GM12878 (cell line): ENCODE data around the gene TRUB2. TPM values are rescaled to one million over a fixed set of nuclear protein-coding genes. Genes with fewer than 3 reads are reported as not detected.

Experiments
- ATAC-seq: fragments of 200-7000 bp; cut with Tn5 transposase; 3 replicates; pipeline ENCODE4 v1.9.1; 2020; ENCODE audit warnings: mild to moderate bottlenecking, moderate library complexity
- BruUV-seq: library from RNA; stranded (reverse); fragments of 400-500 nt; replicated peaks from 2 replicates; lab custom pipeline; 2021; lab: Mats Ljungman, UMichigan
- CTCF ChIA-PET: fragments of 300-600 bp; sonication (Branson Sonifier 250); formaldehyde crosslinking; extraction: SDS; loops from one replicate; lab custom pipeline; 2021; ENCODE audit warnings: inconsistent platforms; lab: Yijun Ruan, JAX
- POLR2A ChIA-PET: fragments of 350-600 bp; formaldehyde crosslinking; extraction: SDS; loops from one replicate; lab custom pipeline; 2021; ENCODE audit warnings: inconsistent platforms; lab: Charles Lee
- RAD21 ChIA-PET: fragments of 300-600 bp; sonication (Branson Sonifier 250); formaldehyde crosslinking; loops from one replicate; lab custom pipeline; 2023; ENCODE audit warnings: antibody characterized with exemption; ENCODE audit not compliant: unreplicated experiment; lab: Charles Lee
- SMC1A ChIA-PET: fragments of 300-600 bp; sonication (Branson Sonifier 250); formaldehyde crosslinking; loops from one replicate; lab custom pipeline; 2023; ENCODE audit not compliant: unreplicated experiment, uncharacterized antibody; lab: Charles Lee
- DNase-seq: peaks from one replicate; pipeline ENCODE4 v3.0.0-alpha.2; 2011; ENCODE audit warnings: low read depth, low spot score
- FAIRE-seq: peaks from 3 replicates; lab custom pipeline; 2011; peaks lifted over from hg19 to GRCh38; lab: Jason Lieb, UNC
- H2AFZ ChIP-seq: 2 replicates; pipeline ENCODE4 v1.6.0; 2011; ENCODE audit warnings: low read depth, low read length, control low read depth; ENCODE audit not compliant: control insufficient read depth
- H3K27ac ChIP-seq: 2 replicates; pipeline ENCODE4 v1.5.1; 2011; ENCODE audit warnings: control low read depth; ENCODE audit not compliant: control insufficient read depth, insufficient read depth
- H3K27me3 ChIP-seq, 2 experiments: replicated peaks in 1 of 2; 2 replicates each; pipeline versions ENCODE4 v1.6.0 to v1.6.1; 2011; ENCODE audit warnings: low read length in 1 of 2; ENCODE audit not compliant: control insufficient read depth in 2 of 2, insufficient read depth in 2 of 2
- H3K36me3 ChIP-seq, 2 experiments: 2 replicates each; pipeline ENCODE4 v1.5.1; 2011; ENCODE audit warnings: low read length in 1 of 2; ENCODE audit not compliant: control insufficient read depth in 2 of 2, insufficient read depth in 2 of 2
- H3K4me1 ChIP-seq: 2 replicates; pipeline ENCODE4 v1.6.1; 2011; ENCODE audit warnings: mild to moderate bottlenecking, low read length, moderate library complexity, mixed read lengths; ENCODE audit not compliant: control insufficient read depth, insufficient read depth
- H3K4me2 ChIP-seq: 2 replicates; pipeline ENCODE4 v1.6.0; 2011; ENCODE audit warnings: control low read depth; ENCODE audit not compliant: control insufficient read depth, insufficient read depth
- H3K4me3 ChIP-seq: fragments of 200-600 bp; sonication (generic); 2 replicates; pipeline ENCODE4 v1.5.1; 2016
- H3K79me2 ChIP-seq: 2 replicates; pipeline ENCODE4 v1.6.0; 2011; ENCODE audit warnings: low read length; ENCODE audit not compliant: control insufficient read depth, insufficient read depth
- H3K9ac ChIP-seq: 2 replicates; pipeline ENCODE4 v1.8.0; 2011; ENCODE audit warnings: low read length, control low read depth, mixed read lengths; ENCODE audit not compliant: control insufficient read depth, insufficient read depth
- H3K9me3 ChIP-seq: replicated peaks from 3 replicates; pipeline ENCODE4 v1.5.1; 2011; ENCODE audit warnings: mild to moderate bottlenecking, low read length; ENCODE audit not compliant: control insufficient read depth, insufficient read depth
- H4K20me1 ChIP-seq: 2 replicates; pipeline ENCODE4 v1.6.0; 2011; ENCODE audit not compliant: control insufficient read depth, insufficient read depth
- BRCA1 ChIP-seq: IDR thresholded peaks from 2 replicates; pipeline ENCODE4 v1.6.1; 2011; ENCODE audit warnings: low read depth, low read length, improper control_type of control experiment
- CBFB ChIP-seq: IDR thresholded peaks from 2 replicates; pipeline ENCODE4 v1.6.1; 2016; ENCODE audit warnings: antibody characterized with exemption, low read depth
- GATAD2B ChIP-seq: fragments of 450-650 bp; conservative IDR thresholded peaks from 2 replicates; pipeline ENCODE4 v1.6.1; 2017; ENCODE audit warnings: low read depth, mild to moderate bottlenecking, moderate library complexity
- NFYB ChIP-seq: IDR thresholded peaks from 2 replicates; pipeline ENCODE4 v1.6.1; 2011; ENCODE audit warnings: low read depth, mild to moderate bottlenecking, low read length, improper control_type of control experiment, moderate library complexity; ENCODE audit not compliant: insufficient read depth
- POLR2A ChIP-seq: IDR thresholded peaks from 2 replicates; pipeline ENCODE4 v1.6.1; 2011; ENCODE audit warnings: low read depth, mild to moderate bottlenecking, low read length
- POU2F2 ChIP-seq: IDR thresholded peaks from 3 replicates; pipeline ENCODE4 v1.6.1; 2011; ENCODE audit warnings: low read depth, mild to moderate bottlenecking, low read length, borderline replicate concordance
- RUNX3 ChIP-seq: IDR thresholded peaks from 2 replicates; pipeline ENCODE4 v1.6.1; 2012; ENCODE audit warnings: low read length, inconsistent platforms
- SIX5 ChIP-seq: IDR thresholded peaks from 2 replicates; pipeline ENCODE4 v1.6.1; 2011; ENCODE audit warnings: mild to moderate bottlenecking, low read depth, low read length, moderate library complexity; ENCODE audit not compliant: severe bottlenecking
- TAF1 ChIP-seq: IDR thresholded peaks from 2 replicates; pipeline ENCODE4 v1.6.1; 2011; ENCODE audit warnings: mild to moderate bottlenecking, low read depth, low read length, borderline replicate concordance
- WGBS: methylation state at CpG from one replicate; pipeline ENCODE4 v1.1.6; 2016; ENCODE audit warnings: low lambda C conversion rate; ENCODE audit not compliant: insufficient replicate concordance, insufficient coverage; ENCODE audit errors: missing lambda C conversion rate; 5-methylcytosine and 5-hydroxymethylcytosine counted together
- in situ Hi-C: fragments of 300-500 bp; cut with MboI; formaldehyde crosslinking; loops from 9 replicates; pipeline ENCODE4 v1.14.3; 2018; ENCODE audit warnings: mixed read lengths
- intact Hi-C: fragments of 100-400 bp; cut with micrococcal nuclease; formaldehyde crosslinking; loops from one replicate; pipeline ENCODE4 v1.14.2; 2022; ENCODE audit not compliant: unreplicated experiment
- polyA plus RNA-seq, 11 experiments: library from polyadenylated mRNA; depleted of rRNA in 4 of 11; unstranded in 6 of 11; stranded (reverse) in 5 of 11; fragments of >200 nt; fragmentation: Nextera tagmentation in 4 of 11; fragmentation: Illumina TruSeq in 1 of 11; extraction: Ambion mirVana in 4 of 11; extraction: Trizol in 1 of 11; gene quantifications; 1 replicate in 1 of 11; 2 replicates in 10 of 11; pipeline versions ENCODE4 v1.2.1 to v1.2.3, GENCODE V29; 2011 to 2016; ENCODE audit warnings: inconsistent platforms in 2 of 11, missing spikeins in 2 of 11, low read depth in 1 of 11
- total RNA-seq, 4 experiments: library from RNA; depleted of rRNA in 3 of 4; stranded (reverse); fragments of >200 nt in 3 of 4; fragmentation: Illumina TruSeq in 1 of 4; extraction: Trizol in 1 of 4; gene quantifications; 2 replicates each; pipeline versions ENCODE4 v1.2.1 to v1.2.3, GENCODE V29; 2013 to 2021
- TF ChIP-seq, protein P1 (sequence below): IDR thresholded peaks from 2 replicates; pipeline ENCODE4 v1.6.1; 2012; ENCODE audit warnings: mild to moderate bottlenecking, low read depth, low read length
- TF ChIP-seq, protein P2 (sequence below): IDR thresholded peaks from 2 replicates; pipeline ENCODE4 v1.6.1; 2012; ENCODE audit warnings: low read depth, low read length, improper control_type of control experiment
- TF ChIP-seq, protein P3 (sequence below): fragments of 450-650 bp; IDR thresholded peaks from 2 replicates; pipeline ENCODE4 v1.6.1; 2017; ENCODE audit warnings: mild to moderate bottlenecking

The TRUB2 gene
- total and polyA plus RNA-seq, 10 of the 15 experiments (the other 5 are each of a cell fraction or from before 2014, with no cell fraction given): 2.8 to 70.5 (median 37.2) TPM

GRCh38 chr9:128335161-128335560 lies 12.9 kb upstream of the TRUB2 start:
- Histone ChIP-seq H3K36me3 (no peaks in the 10 kb centered on the region; a peak in 1 of 4 replicates), H4K20me1 (no peaks in the 10 kb centered on the region), H3K4me3 (no peak overlapping the region)
- no peak for TF ChIP-seq TAF1
- TF ChIP-seq, protein P1, sequence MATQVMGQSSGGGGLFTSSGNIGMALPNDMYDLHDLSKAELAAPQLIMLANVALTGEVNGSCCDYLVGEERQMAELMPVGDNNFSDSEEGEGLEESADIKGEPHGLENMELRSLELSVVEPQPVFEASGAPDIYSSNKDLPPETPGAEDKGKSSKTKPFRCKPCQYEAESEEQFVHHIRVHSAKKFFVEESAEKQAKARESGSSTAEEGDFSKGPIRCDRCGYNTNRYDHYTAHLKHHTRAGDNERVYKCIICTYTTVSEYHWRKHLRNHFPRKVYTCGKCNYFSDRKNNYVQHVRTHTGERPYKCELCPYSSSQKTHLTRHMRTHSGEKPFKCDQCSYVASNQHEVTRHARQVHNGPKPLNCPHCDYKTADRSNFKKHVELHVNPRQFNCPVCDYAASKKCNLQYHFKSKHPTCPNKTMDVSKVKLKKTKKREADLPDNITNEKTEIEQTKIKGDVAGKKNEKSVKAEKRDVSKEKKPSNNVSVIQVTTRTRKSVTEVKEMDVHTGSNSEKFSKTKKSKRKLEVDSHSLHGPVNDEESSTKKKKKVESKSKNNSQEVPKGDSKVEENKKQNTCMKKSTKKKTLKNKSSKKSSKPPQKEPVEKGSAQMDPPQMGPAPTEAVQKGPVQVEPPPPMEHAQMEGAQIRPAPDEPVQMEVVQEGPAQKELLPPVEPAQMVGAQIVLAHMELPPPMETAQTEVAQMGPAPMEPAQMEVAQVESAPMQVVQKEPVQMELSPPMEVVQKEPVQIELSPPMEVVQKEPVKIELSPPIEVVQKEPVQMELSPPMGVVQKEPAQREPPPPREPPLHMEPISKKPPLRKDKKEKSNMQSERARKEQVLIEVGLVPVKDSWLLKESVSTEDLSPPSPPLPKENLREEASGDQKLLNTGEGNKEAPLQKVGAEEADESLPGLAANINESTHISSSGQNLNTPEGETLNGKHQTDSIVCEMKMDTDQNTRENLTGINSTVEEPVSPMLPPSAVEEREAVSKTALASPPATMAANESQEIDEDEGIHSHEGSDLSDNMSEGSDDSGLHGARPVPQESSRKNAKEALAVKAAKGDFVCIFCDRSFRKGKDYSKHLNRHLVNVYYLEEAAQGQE: no peak
- TF ChIP-seq, protein P2, sequence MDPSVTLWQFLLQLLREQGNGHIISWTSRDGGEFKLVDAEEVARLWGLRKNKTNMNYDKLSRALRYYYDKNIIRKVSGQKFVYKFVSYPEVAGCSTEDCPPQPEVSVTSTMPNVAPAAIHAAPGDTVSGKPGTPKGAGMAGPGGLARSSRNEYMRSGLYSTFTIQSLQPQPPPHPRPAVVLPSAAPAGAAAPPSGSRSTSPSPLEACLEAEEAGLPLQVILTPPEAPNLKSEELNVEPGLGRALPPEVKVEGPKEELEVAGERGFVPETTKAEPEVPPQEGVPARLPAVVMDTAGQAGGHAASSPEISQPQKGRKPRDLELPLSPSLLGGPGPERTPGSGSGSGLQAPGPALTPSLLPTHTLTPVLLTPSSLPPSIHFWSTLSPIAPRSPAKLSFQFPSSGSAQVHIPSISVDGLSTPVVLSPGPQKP: no peak
- no peak for TF ChIP-seq GATAD2B
- no peak for TF ChIP-seq POLR2A
- no peak for TF ChIP-seq NFYB
- TF ChIP-seq RUNX3: no peak
- TF ChIP-seq CBFB: no peak
- TF ChIP-seq, protein P3, sequence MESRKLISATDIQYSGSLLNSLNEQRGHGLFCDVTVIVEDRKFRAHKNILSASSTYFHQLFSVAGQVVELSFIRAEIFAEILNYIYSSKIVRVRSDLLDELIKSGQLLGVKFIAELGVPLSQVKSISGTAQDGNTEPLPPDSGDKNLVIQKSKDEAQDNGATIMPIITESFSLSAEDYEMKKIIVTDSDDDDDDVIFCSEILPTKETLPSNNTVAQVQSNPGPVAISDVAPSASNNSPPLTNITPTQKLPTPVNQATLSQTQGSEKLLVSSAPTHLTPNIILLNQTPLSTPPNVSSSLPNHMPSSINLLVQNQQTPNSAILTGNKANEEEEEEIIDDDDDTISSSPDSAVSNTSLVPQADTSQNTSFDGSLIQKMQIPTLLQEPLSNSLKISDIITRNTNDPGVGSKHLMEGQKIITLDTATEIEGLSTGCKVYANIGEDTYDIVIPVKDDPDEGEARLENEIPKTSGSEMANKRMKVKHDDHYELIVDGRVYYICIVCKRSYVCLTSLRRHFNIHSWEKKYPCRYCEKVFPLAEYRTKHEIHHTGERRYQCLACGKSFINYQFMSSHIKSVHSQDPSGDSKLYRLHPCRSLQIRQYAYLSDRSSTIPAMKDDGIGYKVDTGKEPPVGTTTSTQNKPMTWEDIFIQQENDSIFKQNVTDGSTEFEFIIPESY: no peak
- TF ChIP-seq POU2F2: no peak
- no peak for TF ChIP-seq SIX5
- TF ChIP-seq BRCA1: no peak
- TF ChIP-seq, all 136 proteins: peak for 0
- in situ Hi-C loops: no loop called here
- no peak overlapping the region for H3K9ac ChIP-seq
- no peaks in the 10 kb centered on the region for H3K79me2 ChIP-seq
- no TSS peak for BruUV-seq
- SMC1A ChIA-PET: interaction anchor here (0.9 to 1.3 kb wide), 2 partner anchors 12 to 218 kb away, joined by 3 to 4 read pairs; no protein-coding TSS in a partner anchor
- H3K4me2 ChIP-seq: no peak overlapping the region
- POLR2A ChIA-PET: no interaction called here
- no peaks in the 10 kb centered on the region for H3K4me1 ChIP-seq
- RAD21 ChIA-PET: no interaction called here
- intact Hi-C loops: no loop called here
- 99% methylated on average over 7 of the region's 7 CpGs for WGBS
- no peaks in the 10 kb centered on the region for H3K27me3 ChIP-seq
- no peak overlapping the region for H2AFZ ChIP-seq
- no peaks in the 10 kb centered on the region for H3K9me3 ChIP-seq
- CTCF ChIA-PET: interaction anchor here (1.7 kb wide), 1 partner anchor 27 kb away, joined by 7 read pairs; no protein-coding TSS in a partner anchor
- H3K27ac ChIP-seq: no peak overlapping the region
- DNase-seq (no peak), ATAC-seq (no peak), FAIRE-seq (no peak)
